Gastrocnemius medialis (tissue), 4 donors: Measurements from ENCODE around the gene IFI6.

ENCODE experiments used
- POLR2A ChIP-seq, 2 donors: fragments of 450-650 bp; IDR thresholded peaks; one replicate each; pipeline ENCODE4 v1.6.1; 2017; ENCODE audit warnings: antibody characterized with exemption in 2 of 2, mild to moderate bottlenecking in 2 of 2, moderate library complexity in 2 of 2
- TF ChIP-seq, protein P1 (sequence below), 5 experiments: fragments of 450-650 bp in 3 of 5; fragments of 200-600 bp in 2 of 5; sonication (generic) in 2 of 5; IDR thresholded peaks in 4 of 5; conservative IDR thresholded peaks in 1 of 5; 1 replicate in 4 of 5; 2 replicates in 1 of 5; pipeline ENCODE4 v1.5.1; 2016 to 2019; ENCODE audit warnings: antibody characterized with exemption in 5 of 5, mild to moderate bottlenecking in 3 of 5, moderate library complexity in 3 of 5

DNA sequence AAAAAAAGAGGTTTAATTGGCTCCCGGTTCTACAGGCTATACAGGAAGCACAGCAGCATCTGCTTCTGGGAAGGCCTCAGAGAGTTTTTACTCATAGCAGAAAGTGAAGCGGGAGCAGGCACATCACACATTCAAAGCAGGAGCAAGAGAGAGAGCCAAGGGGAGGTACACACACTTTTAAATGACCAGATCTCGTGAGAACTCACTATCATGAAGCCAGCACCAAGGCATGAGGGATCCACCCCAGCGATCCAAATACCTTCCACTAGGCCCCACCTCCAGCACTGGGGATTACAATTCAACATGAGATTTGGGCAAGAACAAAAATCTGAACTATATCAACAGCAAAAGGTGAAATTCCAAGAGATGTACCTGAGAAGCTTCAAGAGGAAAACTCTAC lies 33.0 kb upstream of the IFI6 start:
- TF ChIP-seq, protein P1, sequence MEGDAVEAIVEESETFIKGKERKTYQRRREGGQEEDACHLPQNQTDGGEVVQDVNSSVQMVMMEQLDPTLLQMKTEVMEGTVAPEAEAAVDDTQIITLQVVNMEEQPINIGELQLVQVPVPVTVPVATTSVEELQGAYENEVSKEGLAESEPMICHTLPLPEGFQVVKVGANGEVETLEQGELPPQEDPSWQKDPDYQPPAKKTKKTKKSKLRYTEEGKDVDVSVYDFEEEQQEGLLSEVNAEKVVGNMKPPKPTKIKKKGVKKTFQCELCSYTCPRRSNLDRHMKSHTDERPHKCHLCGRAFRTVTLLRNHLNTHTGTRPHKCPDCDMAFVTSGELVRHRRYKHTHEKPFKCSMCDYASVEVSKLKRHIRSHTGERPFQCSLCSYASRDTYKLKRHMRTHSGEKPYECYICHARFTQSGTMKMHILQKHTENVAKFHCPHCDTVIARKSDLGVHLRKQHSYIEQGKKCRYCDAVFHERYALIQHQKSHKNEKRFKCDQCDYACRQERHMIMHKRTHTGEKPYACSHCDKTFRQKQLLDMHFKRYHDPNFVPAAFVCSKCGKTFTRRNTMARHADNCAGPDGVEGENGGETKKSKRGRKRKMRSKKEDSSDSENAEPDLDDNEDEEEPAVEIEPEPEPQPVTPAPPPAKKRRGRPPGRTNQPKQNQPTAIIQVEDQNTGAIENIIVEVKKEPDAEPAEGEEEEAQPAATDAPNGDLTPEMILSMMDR (IDR thresholded peaks at IDR 0.05 in 4 of 5, conservative IDR thresholded peaks at IDR 0.05 in 1 of 5): no peak
- TF ChIP-seq POLR2A (IDR thresholded peaks at IDR 0.05): no peak
